Activated CD8-positive, alpha-beta memory T cell treated with anti-CD3 and anti-CD28 coated beads for 4 hours (primary cell): ENCODE data around the gene EVI5.
"Not testable (repeated sequence)": the region's sequence is repeated elsewhere in the genome, so short reads cannot be mapped to it uniquely, and the experiment has no call there.

Experiments
- DNase-seq, 2 donors: peaks; one replicate each; pipeline ENCODE4 v3.0.0-alpha.2; 2020; ENCODE audit warnings: low read depth in 2 of 2

EVI5 gene

GRCh38 chr1:92792340-92792782 lies 7.5 kb upstream of the EVI5 start:
- no peak for DNase-seq

GRCh38 chr1:92791487-92792066 lies 6.7 kb upstream of the EVI5 start:
- no peak for DNase-seq

GRCh38 chr1:92790867-92791266 lies 6.0 kb upstream of the EVI5 start:
- DNase-seq, result no peak

- DNase-seq, result no peak
These were observed 5.2 kb upstream of the EVI5 start for GRCh38 chr1:92790081-92790480.

- no peak for DNase-seq
These were observed 1.4 kb upstream of the EVI5 start for GRCh38 chr1:92786111-92786901.

- DNase-seq, result no peak
These were observed 778 bp downstream of the EVI5 start for GRCh38 chr1:92784021-92784638.

GRCh38 chr1:92783550-92783949 lies 1.4 kb downstream of the EVI5 start:
- not testable (repeated sequence) for DNase-seq

GRCh38 chr1:92778376-92778775 lies 6.5 kb downstream of the EVI5 start:
- DNase-seq, result no peak

GRCh38 chr1:92774407-92774806 lies 10.5 kb downstream of the EVI5 start:
- no peak for DNase-seq

- not testable (repeated sequence) for DNase-seq
These were observed 11.2 kb downstream of the EVI5 start for GRCh38 chr1:92773749-92774148.

- DNase-seq, result no peak
These were observed 15.1 kb downstream of the EVI5 start for GRCh38 chr1:92769856-92770255.

GRCh38 chr1:92768915-92769314 lies 16.0 kb downstream of the EVI5 start:
- no peak for DNase-seq

GRCh38 chr1:92768296-92768695 lies 16.6 kb downstream of the EVI5 start:
- DNase-seq, result no peak

- no peak for DNase-seq
These were observed 20.8 kb downstream of the EVI5 start for GRCh38 chr1:92764116-92764515.

GRCh38 chr1:92762355-92762754 lies 22.6 kb downstream of the EVI5 start:
- DNase-seq, result no peak

- DNase-seq, result no peak
These were observed 25.5 kb downstream of the EVI5 start for GRCh38 chr1:92759361-92759760.

GRCh38 chr1:92756537-92756936 lies 28.4 kb downstream of the EVI5 start:
- no peak for DNase-seq

- DNase-seq, result no peak
These were observed 29.1 kb downstream of the EVI5 start for GRCh38 chr1:92755541-92756461.

GRCh38 chr1:92754719-92755050 lies 30.2 kb downstream of the EVI5 start:
- DNase-seq, result no peak

- DNase-seq, result no peak
These were observed 30.7 kb downstream of the EVI5 start for GRCh38 chr1:92754000-92754718.

- DNase-seq, result no peak
These were observed 32.2 kb downstream of the EVI5 start for GRCh38 chr1:92752719-92753118.
